ENCODE measurements around the gene TCEA2.

DNA sequence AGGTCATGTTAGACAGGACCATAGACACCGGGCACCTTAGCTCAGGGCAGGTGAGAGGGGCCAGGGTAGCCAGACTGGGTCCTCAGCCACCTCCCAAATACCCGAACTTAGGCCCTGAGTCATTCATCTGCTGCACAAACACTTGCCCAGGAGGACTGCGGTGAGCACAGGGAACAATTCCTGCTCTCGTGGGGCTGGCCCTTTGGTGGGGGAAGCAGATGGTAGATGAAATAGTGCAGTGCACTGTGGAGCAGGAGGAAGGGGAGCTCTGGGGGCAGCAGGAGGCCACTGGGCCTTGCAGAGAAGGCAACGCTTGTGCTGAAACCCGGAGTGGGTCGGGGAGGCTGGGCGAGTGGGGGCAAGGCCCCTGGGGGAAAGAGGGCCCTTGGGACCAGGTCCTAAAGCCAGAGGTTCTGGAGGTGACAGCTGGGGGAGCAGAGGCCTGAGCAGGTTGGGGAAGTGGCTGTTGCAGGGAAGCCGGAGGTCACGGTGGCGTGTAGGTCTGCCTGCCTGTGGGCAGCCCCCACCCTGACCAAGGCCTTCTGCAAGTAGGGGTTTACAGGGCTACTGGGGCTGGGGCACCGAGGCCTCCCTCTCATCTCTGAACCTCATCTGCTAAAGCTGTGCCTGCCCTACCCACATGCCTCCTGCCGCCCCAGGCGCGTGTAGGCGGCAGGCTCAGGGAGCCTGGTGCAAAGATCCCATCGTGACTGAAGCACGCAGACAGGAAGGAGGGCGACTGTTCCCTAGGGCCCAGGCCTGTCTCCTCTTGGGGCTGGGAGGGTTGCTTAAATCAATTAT is 49.0 kb downstream of the TCEA2 start:
- TF ChIP-seq CHD2 (IDR thresholded peaks at IDR 0.05; ENCODE audit: low read depth, low read length) (no peak), ATF7 (IDR thresholded peaks at IDR 0.05) (no peak), ATF7 (CRISPR knock-in tag; IDR thresholded peaks at IDR 0.05) (no peak), ZNF720 (CRISPR knock-in tag; IDR thresholded peaks at IDR 0.05) (no peak), ZNF703 (CRISPR knock-in tag; IDR thresholded peaks at IDR 0.05; ENCODE audit: borderline replicate concordance) (no peak), HMG20B (CRISPR knock-in tag; conservative IDR thresholded peaks at IDR 0.05) (no peak)
